LNCaP clone FGC (cell line): Measurements from ENCODE around the gene HDGFL2.

Experiments
- DNase-seq: peaks from one replicate; pipeline ENCODE4 v3.0.0-alpha.2; 2011; ENCODE audit warnings: low read depth
- H3K4me3 ChIP-seq: 2 replicates; pipeline ENCODE4 v1.5.1; 2011; ENCODE audit warnings: mild to moderate bottlenecking, low read depth, low read length, control low read depth
- CTCF ChIP-seq: IDR thresholded peaks from 2 replicates; pipeline ENCODE4 v1.5.1; 2012; ENCODE audit warnings: mild to moderate bottlenecking; ENCODE audit not compliant: control insufficient read depth, insufficient read depth; ENCODE audit errors: extremely low read depth

Gene HDGFL2

GRCh38 chr19:4437103-4437502 is 35.0 kb upstream of the HDGFL2 start:
- no peak overlapping the region for H3K4me3 ChIP-seq
- DNase-seq: no peak
- no peak for TF ChIP-seq CTCF

GRCh38 chr19:4439243-4439642 is 32.9 kb upstream of the HDGFL2 start:
- no peak overlapping the region for H3K4me3 ChIP-seq
- TF ChIP-seq CTCF: no peak
- no peak for DNase-seq

- no peak for DNase-seq
- TF ChIP-seq CTCF: no peak
- H3K4me3 ChIP-seq: no peak overlapping the region
Measured at GRCh38 chr19:4441994-4442818, 29.9 kb upstream of the HDGFL2 start.

- TF ChIP-seq CTCF: no peak
- DNase-seq: no peak
- no peak overlapping the region for H3K4me3 ChIP-seq
Measured at GRCh38 chr19:4442819-4443146, 29.3 kb upstream of the HDGFL2 start.

GRCh38 chr19:4443188-4443587 is 28.9 kb upstream of the HDGFL2 start:
- no peak for DNase-seq
- no peak overlapping the region for H3K4me3 ChIP-seq
- TF ChIP-seq CTCF: no peak

GRCh38 chr19:4443966-4444764 is 27.9 kb upstream of the HDGFL2 start:
- no peak for DNase-seq
- no peak overlapping the region for H3K4me3 ChIP-seq
- TF ChIP-seq CTCF: no peak
